SU-DHL-6 (cell line): ENCODE data around the gene COX10.

ENCODE experiments used
- EZH2phosphoT487 ChIP-seq: fragments of 200-600 bp; sonication (generic), shearing (Covaris generic); conservative IDR thresholded peaks from 2 replicates; pipeline ENCODE4 v1.6.1; 2018; ENCODE audit warnings: mild to moderate bottlenecking, antibody characterized with exemption, low read length, moderate library complexity, mixed read lengths
- TF ChIP-seq, protein P1 (sequence below): fragments of 200-600 bp; sonication (generic); IDR thresholded peaks from one replicate; pipeline ENCODE4 v1.5.1; 2017; ENCODE audit warnings: antibody characterized with exemption, mild to moderate bottlenecking, low read length, moderate library complexity; ENCODE audit not compliant: insufficient read depth, poor library complexity, severe bottlenecking

DNA sequence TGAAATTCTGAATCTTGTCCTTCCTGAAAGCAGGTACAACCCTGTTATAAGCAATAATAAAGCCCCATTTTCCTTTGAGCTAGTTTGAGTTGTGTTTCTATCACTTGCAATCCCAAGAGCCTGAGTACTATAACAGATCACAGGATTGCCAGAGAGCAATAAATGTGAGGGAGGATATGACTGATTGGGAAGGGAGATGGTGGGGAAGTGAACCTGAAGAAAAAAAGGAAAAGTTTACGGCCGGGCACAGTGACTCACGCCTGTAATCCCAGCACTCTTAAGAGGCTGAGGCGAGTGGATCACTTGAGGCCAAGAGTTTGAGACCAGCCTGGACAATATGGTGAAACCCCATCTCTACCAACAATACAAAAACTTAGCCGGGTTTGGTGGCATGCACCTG is 80.4 kb downstream of the COX10 start:
- TF ChIP-seq, protein P1, sequence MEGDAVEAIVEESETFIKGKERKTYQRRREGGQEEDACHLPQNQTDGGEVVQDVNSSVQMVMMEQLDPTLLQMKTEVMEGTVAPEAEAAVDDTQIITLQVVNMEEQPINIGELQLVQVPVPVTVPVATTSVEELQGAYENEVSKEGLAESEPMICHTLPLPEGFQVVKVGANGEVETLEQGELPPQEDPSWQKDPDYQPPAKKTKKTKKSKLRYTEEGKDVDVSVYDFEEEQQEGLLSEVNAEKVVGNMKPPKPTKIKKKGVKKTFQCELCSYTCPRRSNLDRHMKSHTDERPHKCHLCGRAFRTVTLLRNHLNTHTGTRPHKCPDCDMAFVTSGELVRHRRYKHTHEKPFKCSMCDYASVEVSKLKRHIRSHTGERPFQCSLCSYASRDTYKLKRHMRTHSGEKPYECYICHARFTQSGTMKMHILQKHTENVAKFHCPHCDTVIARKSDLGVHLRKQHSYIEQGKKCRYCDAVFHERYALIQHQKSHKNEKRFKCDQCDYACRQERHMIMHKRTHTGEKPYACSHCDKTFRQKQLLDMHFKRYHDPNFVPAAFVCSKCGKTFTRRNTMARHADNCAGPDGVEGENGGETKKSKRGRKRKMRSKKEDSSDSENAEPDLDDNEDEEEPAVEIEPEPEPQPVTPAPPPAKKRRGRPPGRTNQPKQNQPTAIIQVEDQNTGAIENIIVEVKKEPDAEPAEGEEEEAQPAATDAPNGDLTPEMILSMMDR, result no peak
- TF ChIP-seq EZH2phosphoT487, result no peak
